ENCODE measurements around the gene TRAPPC5. TPM values are rescaled to one million over a fixed set of nuclear protein-coding genes. Genes with fewer than 3 reads are reported as not detected.

Gene TRAPPC5
- total RNA-seq, 1 donor from 2014 or later = 88.8 TPM

DNA sequence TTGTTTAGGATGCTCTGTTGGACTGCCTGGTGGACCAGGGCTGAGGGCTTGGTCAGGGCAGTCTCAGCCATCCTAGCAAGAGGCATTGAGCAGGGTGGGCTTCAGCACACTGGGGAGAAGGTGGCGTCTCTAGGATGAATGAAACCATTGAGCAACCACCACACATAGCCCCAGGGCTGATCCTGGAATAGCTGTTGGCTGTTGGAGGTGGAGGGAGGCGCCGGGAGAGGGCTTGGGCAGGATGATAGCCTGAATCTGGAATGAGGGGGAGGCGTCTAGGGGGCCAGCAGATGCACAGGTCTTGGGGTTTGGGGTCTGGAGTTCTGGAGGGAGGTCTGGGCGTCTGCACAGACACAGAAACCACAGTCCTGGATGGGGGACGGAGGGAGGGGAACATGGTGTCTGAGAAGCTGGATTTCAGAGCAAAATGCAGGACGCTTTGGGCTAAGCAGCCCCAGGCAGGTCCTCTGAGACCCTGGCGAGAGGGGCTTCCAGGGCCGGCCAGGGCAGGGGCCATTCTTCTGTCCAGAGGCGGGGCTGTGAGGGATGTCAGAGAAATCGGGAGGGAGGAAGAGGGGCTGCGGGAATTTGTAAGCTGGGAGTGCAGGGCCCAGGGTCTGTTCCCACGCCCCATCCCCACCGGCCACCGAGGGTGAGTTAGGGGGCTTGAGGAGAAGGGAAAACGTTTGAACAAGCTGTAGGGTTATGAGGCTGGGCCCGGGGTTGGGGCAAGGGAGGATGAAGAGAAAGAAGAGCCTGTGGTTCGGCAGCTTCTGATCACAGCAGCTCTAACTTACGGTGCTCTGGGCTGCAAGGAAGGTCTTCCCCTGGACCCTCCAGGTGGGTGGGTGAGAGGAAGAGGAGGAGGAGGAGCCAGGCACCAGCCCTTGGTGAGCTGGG is 5.2 kb downstream of the TRAPPC5 start:
- no peak for DNase-seq (ENCODE audit: low spot score, unreplicated experiment)
- H3K9me3 Mint-ChIP-seq (ENCODE audit: low read depth) = no peaks in the 10 kb centered on the region

GRCh38 chr19:7687177-7687576 is 6.5 kb downstream of the TRAPPC5 start:
- H3K36me3 Mint-ChIP-seq (ENCODE audit: insufficient read depth) = peaks cover 3% of the 10 kb centered on the region
- H3K9me3 Mint-ChIP-seq (ENCODE audit: low read depth) = no peaks in the 10 kb centered on the region
- no peak for TF ChIP-seq CTCF (IDR thresholded peaks at IDR 0.05; ENCODE audit: unreplicated experiment)
- H3K4me3 Mint-ChIP-seq (ENCODE audit: low read depth) = no peak overlapping the region
- no peak for DNase-seq (ENCODE audit: low spot score, unreplicated experiment)
- no peak overlapping the region for H3K27ac Mint-ChIP-seq
- H3K27me3 Mint-ChIP-seq = peaks cover 2% of the 10 kb centered on the region
- H3K4me1 Mint-ChIP-seq (ENCODE audit: low read depth) = no peaks in the 10 kb centered on the region

More for the DNA sequence above, 5.2 kb downstream of the TRAPPC5 start:
- TF ChIP-seq CTCF (IDR thresholded peaks at IDR 0.05; ENCODE audit: unreplicated experiment) = no peak
- Mint-ChIP-seq H3K4me1 (ENCODE audit: low read depth) (peaks cover 2% of the 10 kb centered on the region), H3K4me3 (ENCODE audit: low read depth) (no peak overlapping the region), H3K27ac (peak overlapping the region; percentile 39), H3K27me3 (peaks cover 2% of the 10 kb centered on the region), H3K36me3 (ENCODE audit: insufficient read depth) (peaks cover 3% of the 10 kb centered on the region)

- no peak for TF ChIP-seq CTCF (IDR thresholded peaks at IDR 0.05; ENCODE audit: unreplicated experiment)
- Mint-ChIP-seq H3K27me3 (peaks cover 4% of the 10 kb centered on the region), H3K9me3 (ENCODE audit: low read depth) (no peaks in the 10 kb centered on the region), H3K27ac (no peak overlapping the region), H3K36me3 (ENCODE audit: insufficient read depth) (peaks cover 3% of the 10 kb centered on the region), H3K4me3 (ENCODE audit: low read depth) (no peak overlapping the region), H3K4me1 (ENCODE audit: low read depth) (no peaks in the 10 kb centered on the region)
- no peak for DNase-seq (ENCODE audit: low spot score, unreplicated experiment)
Measured at GRCh38 chr19:7689165-7689564, 8.5 kb downstream of the TRAPPC5 start.

- no peak for DNase-seq (ENCODE audit: low spot score, unreplicated experiment)
- Mint-ChIP-seq H3K27me3 (peaks cover 8% of the 10 kb centered on the region), H3K4me1 (ENCODE audit: low read depth) (no peaks in the 10 kb centered on the region), H3K4me3 (ENCODE audit: low read depth) (no peak overlapping the region), H3K9me3 (ENCODE audit: low read depth) (no peaks in the 10 kb centered on the region), H3K36me3 (ENCODE audit: insufficient read depth) (no peaks in the 10 kb centered on the region), H3K27ac (no peak overlapping the region)
- TF ChIP-seq CTCF (IDR thresholded peaks at IDR 0.05; ENCODE audit: unreplicated experiment) = no peak
Measured at GRCh38 chr19:7690779-7691258, 10.2 kb downstream of the TRAPPC5 start.

DNA sequence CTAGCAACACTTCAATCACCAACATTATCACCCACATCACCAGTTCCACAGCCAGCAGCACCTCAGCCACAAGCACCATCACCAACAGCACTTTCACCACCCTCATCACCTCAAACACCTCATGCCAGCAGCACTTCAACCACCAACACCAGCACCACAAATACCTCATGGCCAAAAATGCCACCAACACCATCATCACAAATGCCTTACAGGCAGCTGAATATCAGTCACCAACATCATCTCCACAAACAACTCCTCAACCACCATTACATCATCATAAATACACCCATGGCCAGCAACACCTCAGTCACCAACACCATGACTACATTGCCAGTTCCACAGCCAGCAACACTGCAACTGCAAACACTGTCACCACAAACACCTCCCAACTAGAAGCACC is 10.9 kb downstream of the TRAPPC5 start:
- no peaks in the 10 kb centered on the region for H3K4me1 Mint-ChIP-seq (ENCODE audit: low read depth)
- no peak for TF ChIP-seq CTCF (IDR thresholded peaks at IDR 0.05; ENCODE audit: unreplicated experiment)
- peaks cover 9% of the 10 kb centered on the region for H3K27me3 Mint-ChIP-seq
- no peaks in the 10 kb centered on the region for H3K9me3 Mint-ChIP-seq (ENCODE audit: low read depth)
- H3K27ac Mint-ChIP-seq = no peak overlapping the region
- DNase-seq (ENCODE audit: low spot score, unreplicated experiment) = no peak
- H3K4me3 Mint-ChIP-seq (ENCODE audit: low read depth) = no peak overlapping the region
- H3K36me3 Mint-ChIP-seq (ENCODE audit: insufficient read depth) = no peaks in the 10 kb centered on the region
